Activated CD4-positive, alpha-beta T cell treated with anti-CD3 and anti-CD28 coated beads, Interleukin-2, Interleukin-4, amounts not matched to agents 100 ng/mL and 50 ng/mL, durations not matched to agents 16 hours and 8 hours (primary cell): ENCODE data around the gene ESR1.
"Not testable (repeated sequence)": the region's sequence is repeated elsewhere in the genome, so short reads cannot be mapped to it uniquely, and the experiment has no call there.

Experiments used
- DNase-seq: peaks from one replicate; pipeline ENCODE4 v3.0.0-alpha.2; 2020; ENCODE audit warnings: low spot score

The ESR1 gene

DNA sequence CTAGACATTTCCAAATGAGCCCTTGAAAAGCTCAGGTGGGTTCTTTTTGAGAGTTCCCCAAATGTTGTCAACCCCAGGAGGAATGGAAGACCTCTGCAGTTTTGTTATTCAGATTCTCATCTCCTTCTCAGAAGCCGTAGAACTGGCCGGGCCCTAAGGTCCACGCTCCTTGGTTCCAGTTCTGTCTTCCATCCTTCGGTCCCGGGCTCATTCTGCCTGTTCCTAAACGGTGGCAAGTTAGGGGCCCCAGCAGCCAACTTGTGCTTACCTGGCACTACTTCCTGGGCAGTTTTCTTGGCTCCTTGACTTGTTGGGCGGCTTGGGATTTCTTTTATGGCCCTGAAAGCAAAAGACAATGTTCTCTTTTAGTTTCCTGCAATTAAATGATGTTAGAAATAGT is 6.4 kb downstream of the ESR1 start:
- DNase-seq, result no peak

GRCh38 chr6:151814614-151815013 is 7.1 kb downstream of the ESR1 start:
- DNase-seq, result no peak

GRCh38 chr6:151822252-151823111 is 15.0 kb downstream of the ESR1 start:
- DNase-seq, result no peak

DNA sequence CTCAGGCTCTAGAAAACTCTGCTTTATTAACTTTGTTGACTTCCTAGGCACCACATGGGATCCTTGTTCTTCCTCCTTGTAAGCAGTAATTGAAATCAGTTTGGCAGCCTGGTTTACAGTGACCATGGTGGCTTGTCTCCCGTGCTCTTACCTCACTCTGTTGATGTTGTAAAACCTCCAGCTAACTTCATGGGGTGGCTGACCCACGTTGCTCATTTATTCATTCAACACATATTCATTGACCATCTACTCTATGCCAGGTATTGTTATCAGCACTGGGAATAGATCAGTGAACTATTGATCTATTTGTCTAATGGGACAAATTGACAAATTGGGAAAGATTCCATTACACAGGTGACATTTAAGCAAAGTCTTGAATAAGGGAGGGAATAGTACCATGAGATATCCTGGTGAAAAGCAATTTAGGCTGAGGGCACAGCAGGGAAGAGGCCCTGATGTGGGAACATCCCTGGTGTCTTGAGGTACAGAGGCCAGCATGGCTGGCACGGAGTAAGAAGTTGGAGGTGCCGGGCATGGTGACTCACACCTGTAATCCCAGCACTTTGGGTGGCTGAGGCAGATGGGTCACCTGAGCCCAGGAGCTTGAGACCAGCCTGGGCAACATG is 19.1 kb downstream of the ESR1 start:
- DNase-seq, result no peak

DNA sequence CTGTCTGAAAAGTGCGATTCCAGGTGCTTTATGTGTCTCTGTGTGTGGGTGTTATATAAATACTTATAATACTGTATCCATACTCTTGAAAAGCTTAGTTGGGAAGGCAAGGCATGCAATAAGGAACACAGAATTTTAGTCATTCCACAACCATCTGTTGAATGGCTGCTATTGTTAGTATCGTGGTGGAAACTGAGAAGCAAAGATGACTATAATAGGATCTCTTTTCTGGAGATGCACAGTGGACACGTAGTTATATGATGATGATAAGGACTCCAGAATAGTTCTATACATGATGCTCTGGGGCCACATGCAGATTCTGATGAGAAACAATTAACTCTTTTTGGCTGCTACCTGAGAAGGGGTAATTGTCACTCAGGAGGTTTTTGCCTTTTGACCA is 25.2 kb downstream of the ESR1 start:
- no peak for DNase-seq

DNA sequence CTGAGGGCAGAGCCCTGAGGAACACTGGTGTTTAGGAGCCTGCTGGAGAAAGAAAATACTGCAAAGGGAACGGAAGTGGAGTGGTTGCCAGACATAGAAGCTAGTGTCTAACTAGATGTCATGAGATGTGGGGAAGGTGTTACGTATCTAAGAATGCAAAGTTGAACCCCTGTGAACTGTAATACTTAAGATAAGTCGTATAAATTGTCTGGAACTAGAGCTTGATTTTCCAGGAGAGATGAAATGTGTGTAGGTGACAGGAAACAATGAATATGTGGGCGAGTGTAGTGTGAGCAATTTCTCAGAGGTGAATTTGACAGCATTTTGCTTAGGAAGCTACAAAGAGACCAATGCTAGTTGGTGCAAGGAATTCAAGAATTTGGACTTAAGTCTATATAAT is 27.9 kb downstream of the ESR1 start:
- no peak for DNase-seq

DNA sequence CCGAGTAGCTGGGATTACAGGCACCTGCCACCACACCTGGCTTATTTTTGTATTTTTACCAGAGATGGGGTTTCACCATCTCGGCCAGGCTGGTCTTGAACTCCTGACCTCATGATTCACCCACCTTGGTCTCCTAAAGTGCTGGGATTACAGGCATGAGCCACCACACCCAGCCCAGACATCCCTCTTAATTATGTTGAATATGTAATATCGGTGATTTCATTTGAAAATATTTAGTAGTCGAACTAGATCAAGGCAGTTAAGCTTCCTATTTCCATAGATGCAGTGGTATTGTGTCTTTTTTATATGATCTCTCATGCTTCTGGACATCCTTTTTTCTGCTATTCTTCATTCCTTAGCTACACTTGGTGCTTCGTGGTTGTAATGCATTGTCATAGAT is 29.7 kb downstream of the ESR1 start:
- DNase-seq, result no peak

DNA sequence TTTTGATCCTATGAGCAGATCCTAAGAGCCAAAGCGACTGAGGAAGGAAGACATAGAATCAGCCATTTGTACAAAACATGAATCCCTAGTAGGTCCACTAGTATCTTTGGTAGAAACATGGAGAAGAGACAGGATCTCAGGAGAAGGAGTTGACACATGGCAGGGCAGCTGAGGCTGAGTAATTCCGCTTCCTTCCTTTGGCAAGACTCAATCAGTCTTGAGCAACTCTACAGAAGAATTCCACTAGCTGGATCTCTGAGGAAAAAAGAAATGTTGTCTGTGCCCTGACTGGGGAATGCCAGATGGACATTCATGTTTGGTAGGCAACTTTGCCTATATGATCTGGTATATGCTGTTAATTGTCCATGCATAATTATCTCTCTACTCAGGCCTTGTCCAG is 35.3 kb downstream of the ESR1 start:
- no peak for DNase-seq

DNA sequence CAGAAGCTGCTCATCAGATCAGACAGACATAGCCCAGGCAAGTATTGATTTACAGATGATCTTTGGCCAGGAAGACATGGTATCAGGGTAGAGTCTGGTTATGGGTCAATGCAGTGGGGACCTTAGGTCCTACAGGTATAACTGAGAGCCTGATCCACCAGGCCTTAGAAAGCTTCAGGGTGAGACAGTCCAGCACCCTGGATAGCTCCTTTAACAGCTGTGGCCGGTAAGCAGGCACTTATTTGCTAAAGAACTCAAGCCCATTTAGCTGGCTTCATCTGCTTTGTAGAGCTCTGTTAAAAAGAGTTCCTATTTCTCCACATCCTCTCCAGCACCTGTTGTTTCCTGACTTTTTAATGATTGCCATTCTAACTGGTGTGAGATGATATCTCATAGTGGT is 39.6 kb downstream of the ESR1 start:
- no peak for DNase-seq

DNA sequence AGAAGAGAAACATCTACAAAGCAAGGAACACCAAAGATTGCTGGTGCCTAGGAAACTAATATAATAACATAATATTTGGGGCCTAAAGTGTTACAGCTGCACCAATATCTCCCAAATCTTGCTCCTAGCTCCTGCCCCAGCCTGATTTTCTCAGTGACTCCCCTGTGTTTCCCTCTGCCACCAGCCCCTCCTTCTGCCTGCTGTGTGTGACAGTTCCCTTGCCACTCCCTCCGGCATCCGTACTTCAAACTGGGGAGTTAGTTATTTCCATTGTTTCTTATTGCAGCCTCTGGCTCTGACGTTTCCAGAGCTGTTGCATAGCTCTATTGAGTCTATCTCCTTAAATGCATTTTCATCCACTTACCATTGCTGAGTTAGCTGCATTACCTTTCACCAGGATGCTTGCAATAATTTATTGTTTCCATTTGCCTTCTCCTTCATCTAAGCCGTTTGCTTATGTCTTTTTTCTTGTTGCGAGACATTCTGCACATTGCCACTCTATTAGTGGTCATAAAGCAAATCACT is 43.1 kb downstream of the ESR1 start:
- no peak for DNase-seq

DNA sequence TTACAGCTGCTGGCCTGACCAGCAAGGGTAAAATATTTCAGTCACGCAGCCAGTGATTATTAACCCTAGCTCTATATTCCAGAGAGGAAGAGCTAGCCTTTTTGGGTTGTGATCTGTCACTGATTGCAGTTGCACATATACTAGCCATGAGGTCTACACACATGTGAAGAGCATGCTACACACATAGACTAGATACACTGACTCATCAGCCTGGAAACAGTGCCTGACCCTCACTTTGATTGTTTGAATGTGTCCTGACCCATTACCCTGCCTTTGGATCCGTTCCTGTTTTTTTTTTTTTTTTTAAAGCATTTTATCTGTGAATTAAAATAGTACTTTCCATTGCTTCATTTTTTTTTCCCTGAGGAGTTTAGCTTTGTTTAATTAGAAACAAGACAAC is 50.8 kb downstream of the ESR1 start:
- no peak for DNase-seq

GRCh38 chr6:151862461-151862860 is 55.0 kb downstream of the ESR1 start:
- DNase-seq, result no peak

DNA sequence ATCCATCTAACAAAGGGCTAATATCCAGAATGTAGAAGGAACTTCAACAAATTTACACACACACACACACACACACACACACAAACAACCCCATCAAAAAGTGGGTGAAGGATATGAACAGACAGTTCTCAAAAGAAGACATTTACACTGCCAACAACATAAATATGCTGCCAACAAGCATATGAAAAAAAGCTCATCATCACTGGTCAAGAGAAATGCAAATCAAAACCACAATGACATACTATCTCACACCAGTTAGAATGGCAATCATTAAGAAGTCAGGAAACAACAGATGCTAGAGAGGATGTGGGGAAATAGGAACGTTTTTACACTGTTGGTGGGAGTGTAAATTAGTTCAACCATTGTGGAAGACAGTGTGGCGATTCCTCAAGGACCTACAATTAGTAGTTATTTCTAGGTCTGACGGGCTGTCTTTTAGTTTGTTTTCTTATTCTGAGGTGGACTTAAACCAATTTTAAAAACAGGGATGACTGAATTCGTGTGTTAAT is 59.9 kb downstream of the ESR1 start:
- not testable (repeated sequence) for DNase-seq

DNA sequence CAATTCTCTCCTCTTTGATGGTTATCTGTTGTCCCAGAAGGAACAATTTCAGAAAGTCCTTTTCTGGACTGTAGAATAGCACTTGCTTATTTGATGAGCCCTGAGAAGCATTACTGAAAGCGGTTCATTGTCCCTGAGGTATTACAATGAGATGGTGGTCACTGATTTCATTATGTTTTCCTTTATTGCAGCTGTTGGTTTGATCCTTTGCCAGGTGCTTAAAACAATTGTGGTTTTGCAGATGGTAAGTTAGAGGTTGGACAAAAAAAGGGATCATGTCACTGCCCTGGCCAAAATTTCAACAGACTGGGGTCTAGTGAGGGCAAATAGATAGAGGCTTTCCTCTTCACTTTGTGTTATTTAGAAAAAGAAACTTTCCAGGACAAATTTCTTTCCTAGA is 61.9 kb downstream of the ESR1 start:
- no peak for DNase-seq

GRCh38 chr6:151869787-151870186 is 62.3 kb downstream of the ESR1 start:
- no peak for DNase-seq

GRCh38 chr6:151870375-151870774 is 62.9 kb downstream of the ESR1 start:
- DNase-seq, result no peak

DNA sequence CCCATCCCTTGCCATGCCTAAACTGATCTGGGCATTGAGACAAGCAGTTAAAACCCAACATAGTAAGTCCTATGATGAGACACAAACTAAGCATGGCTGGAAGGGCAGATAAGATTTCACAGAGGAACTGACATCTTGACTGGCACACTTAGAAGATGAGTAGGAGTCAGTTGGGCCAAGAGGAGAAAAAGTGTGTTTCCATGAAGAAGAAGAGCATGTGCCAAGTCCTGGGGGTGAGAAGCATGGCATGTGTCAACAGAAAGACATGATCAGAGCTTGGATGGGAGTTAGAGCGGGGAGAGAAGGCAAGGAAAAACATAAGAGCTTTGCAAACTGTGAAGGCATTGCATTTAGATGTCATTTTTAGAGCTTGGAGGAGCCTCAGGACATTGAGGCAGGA is 68.0 kb downstream of the ESR1 start:
- DNase-seq, result no peak

GRCh38 chr6:151876122-151876521 is 68.6 kb downstream of the ESR1 start:
- DNase-seq, result no peak

- no peak for DNase-seq
Observed at GRCh38 chr6:151877458-151877857, 70.0 kb downstream of the ESR1 start.

DNA sequence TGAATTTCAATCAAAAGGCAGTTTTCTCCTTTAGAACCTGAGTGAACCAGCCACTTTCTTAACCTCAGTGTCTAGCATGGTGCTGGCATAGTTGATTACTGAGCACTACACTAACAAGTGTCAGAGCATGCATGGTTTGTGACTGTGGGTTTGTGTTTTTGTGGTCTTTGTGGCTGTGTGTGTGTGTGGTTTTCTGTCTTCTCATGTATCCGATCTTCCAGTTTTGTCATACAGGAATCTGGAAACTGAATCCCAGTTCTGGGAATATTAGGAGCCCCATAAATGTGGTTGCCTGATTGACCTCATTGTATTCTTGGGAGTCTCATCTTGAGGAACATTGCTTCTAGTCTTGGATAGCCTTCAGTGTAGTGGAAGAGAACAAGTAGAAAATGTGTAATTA is 73.7 kb downstream of the ESR1 start:
- no peak for DNase-seq

DNA sequence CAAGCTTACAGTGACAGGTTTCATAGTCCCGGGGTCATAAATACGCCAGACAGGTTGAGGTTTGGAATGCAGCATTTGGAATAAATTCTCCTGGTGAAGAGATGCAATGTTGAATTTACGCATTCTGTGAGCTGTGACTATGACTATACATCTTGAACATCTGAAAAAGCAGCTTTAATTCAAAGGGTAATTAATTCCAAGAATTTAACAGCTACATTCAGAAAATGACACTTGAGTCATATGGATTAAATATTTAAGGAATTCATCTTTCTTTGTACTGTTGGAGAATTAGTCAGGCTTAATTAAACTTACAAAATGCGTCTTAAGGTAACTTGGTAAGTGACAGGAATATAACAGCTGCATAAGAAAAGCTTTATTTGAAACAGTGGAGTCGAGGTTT is 74.7 kb downstream of the ESR1 start:
- no peak for DNase-seq

GRCh38 chr6:151885234-151885633 is 77.8 kb downstream of the ESR1 start:
- DNase-seq, result no peak

GRCh38 chr6:151891524-151891923 is 84.0 kb downstream of the ESR1 start:
- DNase-seq, result no peak
